ENCODE measurements around the gene PTGER3.

The PTGER3 gene

DNA sequence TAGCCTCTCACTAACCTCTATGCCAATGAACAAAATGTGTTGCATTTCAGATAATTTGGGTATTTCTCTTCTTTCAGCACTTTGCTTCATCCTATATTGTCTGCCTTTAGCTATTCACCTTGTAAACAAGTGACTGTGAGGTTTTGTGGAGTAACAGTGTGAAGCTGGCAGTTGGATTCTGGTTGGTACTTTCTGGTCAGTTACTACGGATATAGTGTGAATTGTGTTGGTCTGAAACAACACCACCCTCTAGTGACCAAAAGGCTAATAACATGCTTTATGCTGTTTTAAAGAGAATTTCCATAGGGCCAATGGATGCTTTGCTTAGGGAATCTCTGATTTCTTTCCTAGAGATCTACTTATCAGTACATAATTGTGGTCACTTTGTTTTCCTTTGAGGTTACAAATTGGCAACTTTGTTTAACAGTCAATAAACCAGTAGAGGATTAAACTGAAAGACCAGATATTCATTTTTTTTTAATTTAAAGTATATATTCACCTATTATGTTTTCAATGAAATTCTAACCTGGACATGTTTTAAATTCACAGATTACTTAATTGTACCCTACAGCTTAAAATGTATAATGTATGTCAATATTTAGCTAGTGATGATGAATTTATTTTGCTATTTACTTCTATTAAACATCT, 2.5 kb upstream of the PTGER3 start:
- FAIRE-seq, result peak; percentile 84

- FAIRE-seq, result no peak
Measured at GRCh38 chr1:71046891-71047634, 553 bp downstream of the PTGER3 start.

DNA sequence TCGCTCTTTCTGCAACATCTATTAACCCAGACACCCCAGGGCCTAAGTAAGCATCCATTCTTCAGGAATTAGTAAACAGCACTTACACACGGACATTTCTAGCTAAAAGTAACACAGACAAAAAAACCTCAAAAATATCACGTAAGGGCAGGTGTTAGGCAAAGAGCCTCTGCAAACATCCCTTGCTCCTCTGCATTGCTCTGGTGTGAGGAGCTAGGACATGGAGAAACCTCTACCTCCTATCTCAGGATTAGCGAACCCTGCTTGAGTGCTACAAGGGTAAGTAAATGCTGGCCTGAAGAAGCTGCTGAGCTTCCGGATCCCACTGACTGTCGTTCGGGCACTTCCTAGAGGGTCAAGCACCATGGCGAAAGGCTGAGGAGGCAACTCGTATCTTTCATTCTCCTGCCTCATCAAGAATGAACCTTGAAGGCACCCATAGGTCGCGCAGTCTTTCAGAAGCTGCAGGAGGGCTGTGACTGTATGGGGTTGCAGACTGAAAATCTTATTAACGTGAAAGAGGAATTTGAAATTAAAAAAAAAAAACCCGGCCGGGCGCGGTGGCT, 2.1 kb downstream of the PTGER3 start:
- no peak for FAIRE-seq

DNA sequence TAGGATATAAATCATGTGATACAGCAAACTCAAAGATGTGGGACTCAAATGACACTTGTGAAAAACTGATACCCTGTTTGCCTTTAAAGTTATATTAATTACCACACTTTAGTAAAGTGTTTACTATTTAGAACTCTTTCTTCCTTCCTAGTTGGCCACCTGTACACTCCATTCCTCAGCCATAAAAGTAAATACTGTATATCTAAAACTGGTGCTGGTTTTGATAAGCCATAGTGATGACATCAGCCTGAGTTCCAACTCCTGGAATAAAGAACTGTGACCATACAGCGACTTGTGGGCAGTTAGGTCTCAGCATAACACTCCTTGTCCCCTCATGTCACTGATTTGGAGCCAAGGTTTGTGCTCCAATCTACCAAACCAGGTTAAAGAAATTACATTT, 2.8 kb downstream of the PTGER3 start:
- no peak for FAIRE-seq

DNA sequence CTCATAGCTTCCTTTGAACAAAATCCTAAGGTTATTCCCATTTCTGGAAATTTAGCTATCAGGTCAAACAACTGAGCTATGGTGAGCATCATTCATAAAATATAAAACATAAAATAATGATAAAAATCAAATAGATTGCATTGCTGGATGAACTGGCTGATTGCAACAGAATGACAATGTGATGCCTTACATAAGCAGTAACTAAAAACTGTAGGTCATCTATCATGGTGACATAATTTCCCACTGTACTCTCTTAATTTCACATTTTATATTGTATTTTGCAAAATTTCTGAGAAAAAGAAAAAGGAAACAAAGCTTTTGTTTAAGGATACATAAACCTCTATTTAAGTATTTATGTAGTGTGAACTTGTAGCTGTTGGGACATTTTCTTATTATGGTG, 4.6 kb downstream of the PTGER3 start:
- no peak for FAIRE-seq

DNA sequence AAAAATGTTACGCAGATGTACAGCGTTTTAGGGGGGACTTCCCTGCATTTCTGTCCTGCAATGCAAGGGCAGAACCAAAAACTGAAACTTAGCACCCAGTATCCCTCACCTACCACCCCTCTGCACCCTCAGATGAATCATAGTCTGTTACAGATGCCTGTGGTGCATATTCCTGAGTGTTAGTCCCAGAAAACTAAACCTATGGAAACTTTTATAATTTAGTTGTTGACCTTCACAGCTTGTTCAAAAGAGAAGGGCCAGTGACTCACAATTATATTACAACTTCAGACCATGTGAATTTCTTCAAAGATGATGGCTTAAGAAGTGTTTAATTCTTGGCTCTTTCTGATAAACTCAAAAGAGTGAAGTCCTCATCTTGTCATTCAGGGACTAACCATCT, 5.8 kb downstream of the PTGER3 start:
- FAIRE-seq, result no peak

- no peak for FAIRE-seq
Measured at GRCh38 chr1:71039661-71040262, 7.9 kb downstream of the PTGER3 start.

GRCh38 chr1:71038942-71039341, 8.7 kb downstream of the PTGER3 start:
- FAIRE-seq, result no peak

DNA sequence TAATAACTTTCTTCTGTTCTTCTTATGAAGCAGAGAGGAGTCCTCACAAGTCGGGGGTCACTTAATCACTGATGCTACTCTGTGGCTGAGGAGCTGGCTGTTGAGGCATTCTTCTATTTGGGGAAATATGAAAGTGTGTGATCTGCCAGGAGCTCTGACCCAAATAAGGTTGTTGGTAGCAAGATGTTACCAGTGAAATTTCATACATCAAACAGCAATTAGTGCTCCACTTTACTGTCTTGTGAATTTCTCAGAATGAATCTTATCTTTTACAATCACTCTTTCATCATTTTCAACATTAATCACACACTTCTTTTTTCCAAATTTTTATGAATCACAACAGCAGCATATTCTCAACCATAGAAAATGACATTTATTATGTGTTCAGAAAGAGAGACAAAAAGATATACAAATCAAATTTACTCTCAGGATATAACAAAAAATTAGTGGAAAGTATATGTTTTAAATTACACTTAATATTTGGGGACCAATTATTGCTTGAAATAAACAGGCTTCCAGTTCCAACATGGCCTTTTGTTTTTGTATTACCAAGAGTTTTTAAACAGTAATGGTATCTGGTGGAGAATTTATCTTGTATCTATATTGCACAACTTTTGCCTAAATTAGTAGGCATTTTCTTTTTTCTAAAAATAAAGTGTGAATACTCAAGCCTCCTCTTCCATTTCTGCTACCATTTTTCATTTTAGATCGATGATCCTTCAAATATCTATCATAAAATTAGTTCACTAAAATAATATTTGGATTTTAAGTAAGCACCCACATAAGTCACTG, 9.6 kb downstream of the PTGER3 start:
- no peak for FAIRE-seq

DNA sequence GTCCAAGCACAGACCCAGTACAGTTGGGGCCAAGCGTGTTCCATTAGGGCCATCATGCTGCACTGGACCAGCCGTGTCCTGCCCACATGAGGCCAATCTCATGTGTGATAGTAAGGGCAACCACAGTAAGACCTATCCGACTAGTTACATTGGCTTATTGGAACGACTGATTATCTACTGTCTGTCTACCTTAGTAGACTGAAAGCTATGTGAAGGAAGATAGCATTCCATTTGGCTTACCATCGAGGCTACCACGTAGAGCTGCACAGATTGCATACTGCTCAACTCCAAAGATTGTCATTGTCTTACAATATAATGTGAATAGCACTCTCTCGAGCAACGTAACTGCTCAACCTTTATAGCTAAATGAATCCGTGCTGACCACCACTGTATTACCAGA, 10.6 kb downstream of the PTGER3 start:
- FAIRE-seq, result no peak

- FAIRE-seq, result no peak
Measured at GRCh38 chr1:71033136-71033535, 14.5 kb downstream of the PTGER3 start.

DNA sequence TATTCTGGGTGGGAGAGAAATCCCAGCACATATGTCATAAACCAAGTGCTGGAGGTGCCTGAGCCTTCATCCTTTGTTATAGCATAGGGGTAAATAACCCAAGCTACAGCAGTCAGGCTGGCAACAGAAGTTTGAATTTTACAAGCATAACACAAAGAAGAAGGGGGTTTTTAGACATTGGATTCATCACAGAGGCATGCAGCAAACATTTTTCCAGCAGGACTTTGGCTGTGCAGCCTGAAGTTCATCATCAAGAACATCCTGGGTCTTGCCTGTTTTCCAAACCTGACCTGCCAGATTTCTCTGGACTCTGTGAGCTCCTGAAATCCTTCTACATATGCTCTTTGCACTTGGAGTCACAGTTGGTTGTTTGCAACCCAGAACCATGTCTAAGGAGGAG, 16.2 kb downstream of the PTGER3 start:
- FAIRE-seq, result no peak

DNA sequence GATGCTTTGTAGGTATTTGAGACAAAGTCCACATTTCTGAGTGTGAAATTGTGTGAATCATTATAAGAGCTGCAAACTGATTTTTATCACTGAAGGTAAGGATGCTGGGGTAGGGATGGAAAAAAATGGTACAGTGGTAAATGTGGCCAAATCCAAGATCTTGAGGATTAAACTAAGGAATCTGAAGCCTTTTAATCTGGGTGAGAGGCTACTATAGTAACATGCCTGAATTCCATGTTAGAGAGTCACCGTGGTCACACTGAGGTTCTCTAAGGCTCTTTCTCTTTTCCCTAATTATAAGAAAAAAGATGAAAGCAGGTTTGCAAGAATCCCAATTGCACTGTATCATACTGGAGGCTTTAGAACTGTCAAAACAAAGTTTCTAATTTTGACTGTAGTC, 17.6 kb downstream of the PTGER3 start:
- no peak for FAIRE-seq

DNA sequence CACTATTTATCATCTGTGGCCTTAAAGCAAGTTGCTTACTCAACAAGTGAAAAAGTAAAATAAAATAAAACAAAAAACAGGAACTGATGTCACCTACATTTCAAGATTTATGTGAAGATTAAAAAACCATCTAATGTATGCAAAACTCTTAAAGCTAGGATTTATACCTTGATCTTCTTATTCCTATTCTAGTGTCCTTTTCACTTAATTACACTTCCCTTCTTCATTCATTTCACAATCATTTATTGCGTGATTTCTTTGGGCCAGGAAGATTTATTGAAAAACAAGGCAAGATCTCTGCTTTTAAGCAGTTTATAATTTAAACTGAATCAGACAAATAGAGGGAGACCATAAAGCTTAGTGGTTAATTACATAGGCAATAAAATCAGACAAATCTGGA, 18.6 kb downstream of the PTGER3 start:
- FAIRE-seq, result no peak

- FAIRE-seq, result no peak
Measured at GRCh38 chr1:71027991-71028390, 19.6 kb downstream of the PTGER3 start.

DNA sequence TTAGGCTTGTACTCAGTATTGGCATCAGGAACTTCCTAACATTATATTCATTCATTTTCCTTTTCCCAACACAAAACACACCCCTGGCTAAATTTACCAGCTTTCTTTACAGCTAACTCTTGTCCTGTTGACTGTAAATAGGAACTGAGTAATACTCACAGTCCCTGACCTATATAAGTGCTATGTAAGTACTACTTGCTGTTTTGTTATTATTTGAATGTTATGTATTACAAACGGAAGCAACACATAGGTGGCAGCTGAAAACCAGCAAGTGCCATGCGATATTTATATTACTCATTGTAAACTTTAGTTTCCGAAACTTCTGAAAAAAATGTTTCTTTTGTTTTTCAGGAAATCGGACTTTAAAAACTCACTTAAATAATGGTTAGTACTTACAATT, 21.5 kb downstream of the PTGER3 start:
- FAIRE-seq, result no peak

- FAIRE-seq, result no peak
Measured at GRCh38 chr1:71023515-71023914, 24.1 kb downstream of the PTGER3 start.

DNA sequence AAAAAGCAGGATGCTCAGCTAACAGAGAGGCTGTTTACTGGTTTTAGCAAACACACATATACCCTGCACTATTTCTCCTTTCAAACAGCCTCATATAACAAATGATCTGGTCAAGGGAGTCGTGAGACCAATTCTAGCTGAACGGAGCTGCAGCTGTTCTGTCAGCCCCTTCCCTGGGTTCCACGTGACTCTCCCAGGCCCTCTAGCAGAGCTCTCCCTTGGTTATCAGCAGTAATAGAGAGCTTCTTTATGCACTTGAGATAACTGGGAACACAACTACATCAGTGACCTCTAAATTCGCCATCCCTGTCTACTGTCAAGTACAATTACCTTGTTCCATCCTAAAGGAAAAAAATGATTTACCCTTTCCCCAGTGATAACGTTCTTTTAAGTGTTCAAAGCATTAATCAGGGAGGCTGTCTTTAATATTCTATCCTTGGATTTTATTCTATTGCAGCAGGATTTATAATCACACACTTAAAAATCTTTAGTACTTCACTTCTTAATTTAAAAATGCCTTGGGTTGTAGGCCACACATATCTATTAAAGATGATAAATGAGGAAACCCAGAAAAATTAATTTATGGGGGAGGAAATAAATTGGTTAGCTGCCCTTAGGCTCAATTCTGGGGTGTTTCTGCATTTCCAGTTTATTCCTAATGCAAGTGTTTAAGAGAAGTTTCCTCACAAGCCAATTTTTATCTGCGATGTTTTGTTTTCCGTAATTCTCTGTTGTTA, 28.2 kb downstream of the PTGER3 start:
- FAIRE-seq, result no peak

GRCh38 chr1:71018791-71019190, 28.8 kb downstream of the PTGER3 start:
- no peak for FAIRE-seq

DNA sequence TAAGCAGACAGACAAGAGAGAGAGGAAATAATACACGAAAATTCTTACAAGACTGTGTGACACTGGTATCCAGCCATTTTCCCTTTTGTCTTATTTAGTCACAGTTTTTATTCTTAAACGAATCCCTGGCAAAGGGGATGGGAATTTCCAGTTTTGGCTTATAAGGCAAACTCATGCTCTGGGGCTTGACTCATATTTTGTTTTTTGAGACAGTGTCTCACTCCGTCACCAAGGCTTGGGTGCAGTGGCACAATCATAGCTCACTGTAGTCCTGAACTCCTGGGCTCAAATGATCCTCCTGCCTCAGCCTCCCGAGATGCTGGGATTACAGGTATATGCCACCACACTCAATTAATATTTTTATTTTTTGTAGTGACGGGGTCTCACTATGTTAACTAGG, 31.9 kb downstream of the PTGER3 start:
- FAIRE-seq, result no peak

DNA sequence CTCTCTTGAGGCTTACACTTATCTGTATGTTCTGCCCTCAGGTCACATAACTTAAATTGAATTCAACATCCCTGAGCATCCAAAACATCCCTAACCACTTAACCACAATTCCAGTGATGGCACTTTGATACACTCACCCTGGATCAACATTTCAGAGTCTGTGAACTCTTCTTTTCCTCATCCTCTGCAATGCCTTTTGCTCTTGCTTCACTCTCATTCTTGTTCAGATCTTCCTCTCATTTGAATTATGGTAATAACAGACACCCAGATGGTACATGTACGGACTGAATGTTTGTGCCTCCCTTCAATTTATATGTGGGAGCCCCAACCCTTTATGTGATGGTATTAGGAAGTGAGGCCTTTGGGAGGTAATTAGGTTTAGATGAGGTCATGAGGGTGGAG, 33.4 kb downstream of the PTGER3 start:
- no peak for FAIRE-seq

- FAIRE-seq, result no peak
Measured at GRCh38 chr1:71002709-71003475, 44.7 kb downstream of the PTGER3 start.
